Activated CD8-positive, alpha-beta T cell treated with anti-CD3 and anti-CD28 coated beads for 36 hours (primary cell): ENCODE results near the gene MYL6. TPM values are rescaled to one million over a fixed set of nuclear protein-coding genes. Genes with fewer than 3 reads are reported as not detected.

Experiments
- ATAC-seq: fragments of 200-7000 bp; cut with Tn5 transposase; one replicate; pipeline ENCODE4 v1.10.0; 2021; ENCODE audit warnings: mild to moderate bottlenecking, moderate library complexity
- CTCF ChIA-PET: fragments of 350-600 bp; sonication (Branson Sonifier 250); formaldehyde crosslinking; loops from one replicate; lab custom pipeline; 2021; ENCODE audit warnings: antibody characterized with exemption; lab: Charles Lee
- POLR2A ChIA-PET: fragments of 350-600 bp; sonication (Branson Sonifier 250); formaldehyde crosslinking; loops from one replicate; lab custom pipeline; 2021; ENCODE audit warnings: antibody characterized with exemption; lab: Charles Lee
- DNase-seq: peaks from one replicate; pipeline ENCODE4 v3.0.0-alpha.2; 2020
- H3K27ac Mint-ChIP-seq: one replicate; pipeline ENCODE4 v1.8.0; 2021; ENCODE audit warnings: mild to moderate bottlenecking, mixed read lengths
- H3K27me3 Mint-ChIP-seq: one replicate; pipeline ENCODE4 v1.8.0; 2021; ENCODE audit warnings: mixed read lengths
- H3K36me3 Mint-ChIP-seq: one replicate; pipeline ENCODE4 v1.8.0; 2021; ENCODE audit warnings: low read depth, mixed read lengths
- H3K4me1 Mint-ChIP-seq: one replicate; pipeline ENCODE4 v1.8.0; 2021; ENCODE audit warnings: low read depth, mixed read lengths
- H3K4me3 Mint-ChIP-seq: one replicate; pipeline ENCODE4 v1.8.0; 2021; ENCODE audit warnings: mild to moderate bottlenecking, moderate library complexity, mixed read lengths
- H3K9me3 Mint-ChIP-seq: one replicate; pipeline ENCODE4 v1.8.0; 2021; ENCODE audit warnings: mixed read lengths
- CTCF ChIP-seq: fragments of 200-600 bp; IDR thresholded peaks from one replicate; pipeline ENCODE4 v1.8.0; 2022; ENCODE audit warnings: antibody characterized with exemption, mild to moderate bottlenecking
- intact Hi-C: fragments of 100-400 bp; cut with micrococcal nuclease; formaldehyde crosslinking; loops from one replicate; pipeline ENCODE4 v1.10.0; 2022
- total RNA-seq, 2 experiments: library from RNA; stranded (reverse); gene quantifications; one replicate each; pipeline ENCODE4 v1.2.3, GENCODE V29; 2021

The MYL6 gene
- total RNA-seq, 2 experiments from 2014 or later: 647 to 663 TPM

GRCh38 chr12:56124133-56124532 lies 34.0 kb upstream of the MYL6 start:
- ATAC-seq (no peak), DNase-seq (no peak)
- TF ChIP-seq CTCF: no peak
- Mint-ChIP-seq H3K27me3 (no peaks in the 10 kb centered on the region), H3K4me3 (no peak overlapping the region), H3K36me3 (peaks cover 10% of the 10 kb centered on the region), H3K27ac (peak overlapping the region; percentile 51), H3K9me3 (no peaks in the 10 kb centered on the region), H3K4me1 (peaks cover 35% of the 10 kb centered on the region)
- ChIA-PET CTCF (interaction anchor here (1.0 to 9.5 kb wide), 8 partner anchors 18 to 340 kb away, joined by 3 to 110 read pairs (median 4); partner anchors contain the start of genes ANKRD52, MYL6, MYL6B and SMARCC2), POLR2A (interaction anchor here (0.6 to 5.3 kb wide), 8 partner anchors 7 to 65 kb away, joined by 3 to 21 read pairs (median 4); partner anchors contain the start of genes MYL6B, PA2G4 and SMARCC2)
- intact Hi-C loops: loop anchor here (10.0 kb wide), 1 partner anchor 131 kb away; the partner anchor contains the start of gene ANKRD52

- H3K4me1 Mint-ChIP-seq: peaks cover 44% of the 10 kb centered on the region
These were observed 31.4 kb upstream of the MYL6 start for GRCh38 chr12:56126732-56127239.

GRCh38 chr12:56127485-56127887 lies 30.7 kb upstream of the MYL6 start:
- DNase-seq (no peak), ATAC-seq (no peak)
- Mint-ChIP-seq H3K27ac (peak overlapping the region; percentile 93), H3K4me3 (peak overlapping the region; percentile 84), H3K9me3 (no peaks in the 10 kb centered on the region), H3K4me1 (peaks cover 51% of the 10 kb centered on the region), H3K27me3 (no peaks in the 10 kb centered on the region), H3K36me3 (peaks cover 31% of the 10 kb centered on the region)
- TF ChIP-seq CTCF: no peak
- ChIA-PET POLR2A (interaction anchor here (0.8 to 5.7 kb wide), 10 partner anchors 10 to 623 kb away, joined by 3 to 75 read pairs (median 14); partner anchors contain the start of genes MYL6B, PA2G4, RPL41 and SMARCC2), CTCF (interaction anchor here (1.0 to 9.5 kb wide), 12 partner anchors 9 to 172 kb away, joined by 3 to 110 read pairs (median 6); partner anchors contain the start of genes CS, MYL6B, PA2G4 and RNF41)
- intact Hi-C loops: loop anchor here (10.0 kb wide), 1 partner anchor 127 kb away; the partner anchor contains the start of gene ANKRD52

More at GRCh38 chr12:56126732-56127239, 31.4 kb upstream of the MYL6 start:
- Mint-ChIP-seq H3K27me3 (no peaks in the 10 kb centered on the region), H3K27ac (peak overlapping the region; percentile 93), H3K4me3 (peak overlapping the region; percentile 84), H3K9me3 (no peaks in the 10 kb centered on the region), H3K36me3 (peaks cover 24% of the 10 kb centered on the region)
- ChIA-PET POLR2A (interaction anchor here (0.8 to 5.7 kb wide), 6 partner anchors 9 to 62 kb away, joined by 3 to 75 read pairs (median 9); partner anchors contain the start of genes MYL6B, PA2G4, RPL41 and SMARCC2), CTCF (interaction anchor here (1.0 to 9.5 kb wide), 18 partner anchors 8 to 233 kb away, joined by 3 to 110 read pairs (median 6); partner anchors contain the start of genes ANKRD52, MYL6B, RNF41 and RPL41)
- TF ChIP-seq CTCF: no peak
- DNase-seq: no peak
- no peak for ATAC-seq
- intact Hi-C loops: loop anchor here (10.0 kb wide), 1 partner anchor 128 kb away; the partner anchor contains the start of gene ANKRD52

- Mint-ChIP-seq H3K4me3 (peak within 1 kb of the TSS; percentile 84), H3K27me3 (no peaks in the 10 kb centered on the region), H3K27ac (peak within 1 kb of the TSS; percentile 93), H3K36me3 (peaks cover 34% of the 10 kb centered on the region), H3K9me3 (no peaks in the 10 kb centered on the region), H3K4me1 (peaks cover 53% of the 10 kb centered on the region)
- DNase-seq (peak; percentile 99), ATAC-seq (peak; percentile 92)
- ChIA-PET POLR2A (interaction anchor here (0.6 to 5.7 kb wide), 16 partner anchors 10 to 1164 kb away, joined by 3 to 75 read pairs (median 6); partner anchors contain the start of genes MYL6, MYL6B, PA2G4 and RPL41), CTCF (interaction anchor here (0.7 to 9.5 kb wide), 16 partner anchors 9 to 384 kb away, joined by 3 to 110 read pairs (median 6); partner anchors contain the start of genes CS, MYL6B, PA2G4 and RNF41)
- TF ChIP-seq CTCF: no peak
- intact Hi-C loops: loop anchor here (2.0 to 10.0 kb wide), 2 partner anchors 31 to 127 kb away; partner anchors contain the start of genes ANKRD52 and MYL6
These were observed 30.1 kb upstream of the MYL6 start, which contains the start of gene ESYT1 for GRCh38 chr12:56127888-56128669. ESYT1 (plus strand) TSS chr12:56128267; CDS start chr12:56128320, 53 bp downstream.
